NCI-H460 (cell line): ENCODE results near the gene SLC9C2. TPM values are rescaled to one million over a fixed set of nuclear protein-coding genes. Genes with fewer than 3 reads are reported as not detected.
A peak's percentile ranks its signal among the peaks of the same experiment; 100 is the strongest.
"Not testable (repeated sequence)": the region's sequence is repeated elsewhere in the genome, so short reads cannot be mapped to it uniquely, and the experiment has no call there.

Experiments
- DNase-seq: peaks from one replicate; pipeline ENCODE4 v3.0.0-alpha.2; 2016; ENCODE audit warnings: low read depth; ENCODE audit errors: extremely low read depth
- total RNA-seq: library from RNA; depleted of rRNA; stranded (reverse); fragments of >200 nt; shearing (Covaris generic); gene quantifications from 2 replicates; pipeline ENCODE4 v1.2.3, GENCODE V29; 2014

The SLC9C2 gene
- total RNA-seq, 1 experiment from 2014 or later = not detected

DNA sequence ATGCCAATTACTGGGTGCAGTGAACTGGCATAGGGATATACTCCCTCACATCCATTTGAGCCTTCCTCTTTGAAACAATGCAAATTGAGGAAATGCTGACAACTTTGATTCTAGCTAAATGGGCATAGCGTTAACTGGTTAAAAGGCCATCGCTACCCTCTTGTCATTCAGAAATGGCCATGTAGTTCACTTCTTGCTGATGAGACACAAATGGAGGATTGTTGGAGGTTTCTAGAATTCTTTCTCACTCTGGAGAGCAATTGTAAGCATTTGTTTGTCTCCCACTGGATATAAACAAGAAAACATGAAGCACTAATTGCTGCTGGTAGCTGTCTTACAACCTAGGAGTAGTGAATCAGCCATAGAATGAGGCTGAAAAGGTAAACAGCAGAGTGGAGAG lies 111.4 kb downstream of the SLC9C2 start:
- no peak for DNase-seq

- DNase-seq = no peak
Observed at GRCh38 chr1:173489929-173490328, 112.9 kb downstream of the SLC9C2 start.

- DNase-seq = no peak
Observed at GRCh38 chr1:173489149-173489600, 113.7 kb downstream of the SLC9C2 start.

- DNase-seq = no peak
Observed at GRCh38 chr1:173488001-173488400, 114.9 kb downstream of the SLC9C2 start.

- no peak for DNase-seq
Observed at GRCh38 chr1:173485401-173485800, 117.5 kb downstream of the SLC9C2 start.

DNA sequence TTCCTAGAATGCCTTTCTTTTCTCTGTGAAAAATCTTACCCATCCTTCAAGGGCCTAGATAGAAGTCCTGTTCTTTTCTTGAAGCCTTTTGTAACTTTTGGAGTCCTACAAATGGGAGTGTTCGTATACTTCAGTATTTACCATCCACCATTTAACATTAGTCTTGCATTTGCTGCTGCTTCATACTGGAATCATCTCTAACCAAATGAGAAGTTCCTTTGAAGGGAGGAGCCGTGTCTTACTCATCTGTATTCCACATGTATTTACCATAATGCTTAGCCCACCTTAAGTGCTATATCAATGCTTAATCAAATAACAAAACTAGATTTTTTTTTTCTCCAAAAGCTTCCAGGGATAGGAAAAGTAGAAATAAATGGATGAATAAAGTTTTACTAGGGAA lies 118.6 kb downstream of the SLC9C2 start:
- DNase-seq = no peak

DNA sequence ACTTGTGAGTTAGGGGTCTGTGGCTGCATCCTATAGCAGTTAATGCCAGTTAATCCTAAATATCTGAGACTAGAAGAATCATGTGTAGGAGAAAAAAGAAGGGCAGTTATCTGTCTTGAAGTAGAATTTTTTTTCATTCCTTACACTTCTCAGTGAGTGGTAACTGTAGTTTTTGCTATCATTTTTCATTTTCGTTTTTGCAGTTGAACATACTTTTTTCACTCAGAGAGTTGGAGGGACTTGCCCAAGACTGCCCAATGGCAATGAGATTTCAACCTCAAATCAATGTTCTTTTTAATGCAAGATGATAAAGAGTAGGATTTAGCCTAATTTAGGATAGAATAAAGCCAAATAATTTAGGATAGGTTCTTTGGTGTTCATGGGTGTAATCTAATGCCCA lies 120.2 kb downstream of the SLC9C2 start:
- DNase-seq = no peak

- no peak for DNase-seq
Observed at GRCh38 chr1:173481195-173481772, 121.6 kb downstream of the SLC9C2 start.

DNA sequence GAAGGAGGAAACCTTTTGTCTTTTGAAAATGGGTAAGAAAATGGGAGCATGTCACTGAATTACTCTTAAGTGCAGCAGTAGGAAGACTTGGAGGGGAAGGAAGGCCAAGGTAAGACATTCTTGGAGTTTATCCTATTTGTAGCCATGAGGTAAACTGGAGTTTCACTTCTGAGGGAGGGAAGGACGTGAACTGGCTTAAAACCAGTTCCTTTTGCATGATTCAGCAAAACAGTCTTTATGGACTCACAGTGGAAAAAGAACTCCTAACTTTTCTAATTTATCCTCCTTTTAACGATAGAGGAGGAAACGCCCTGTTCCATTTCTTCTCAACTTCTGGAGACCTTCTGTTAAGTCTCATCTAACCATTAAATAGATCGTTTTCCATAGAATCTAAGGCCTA lies 123.2 kb downstream of the SLC9C2 start:
- DNase-seq = no peak

DNA sequence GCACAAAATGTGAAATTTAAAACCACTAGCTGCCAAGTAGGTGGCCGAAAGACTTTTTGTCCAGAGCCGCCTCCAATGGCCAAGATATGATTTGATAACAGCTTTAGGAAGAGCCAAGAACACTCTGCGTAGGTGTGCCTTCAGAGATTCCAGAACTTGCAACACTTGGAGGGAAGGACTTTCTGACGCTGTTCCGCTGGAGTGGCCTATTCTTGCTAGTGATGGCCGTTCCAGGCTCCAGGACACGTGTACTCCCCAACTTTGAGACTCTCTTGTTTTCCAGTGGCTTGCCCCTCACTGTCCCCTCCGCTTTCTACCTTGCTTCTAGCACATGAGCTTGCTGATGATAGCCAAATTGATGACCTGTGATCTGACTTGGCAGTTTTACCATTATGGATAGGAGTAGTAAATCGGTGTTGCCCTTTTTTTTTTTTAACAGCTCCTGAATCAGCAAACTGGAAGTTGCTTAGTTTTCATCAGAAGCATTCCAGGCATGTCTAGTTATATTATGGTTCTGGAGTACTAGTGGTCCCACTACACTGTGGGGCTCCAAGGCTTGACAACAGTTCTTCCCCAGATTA lies 124.7 kb downstream of the SLC9C2 start:
- peak; percentile 67 for DNase-seq

- DNase-seq = no peak
Observed at GRCh38 chr1:173477286-173478093, 125.4 kb downstream of the SLC9C2 start, which contains the start of gene PRDX6. TSS of gene PRDX6 (plus strand) at chr1:173477335. CDS start at chr1:173477398, 63 bp downstream.

DNA sequence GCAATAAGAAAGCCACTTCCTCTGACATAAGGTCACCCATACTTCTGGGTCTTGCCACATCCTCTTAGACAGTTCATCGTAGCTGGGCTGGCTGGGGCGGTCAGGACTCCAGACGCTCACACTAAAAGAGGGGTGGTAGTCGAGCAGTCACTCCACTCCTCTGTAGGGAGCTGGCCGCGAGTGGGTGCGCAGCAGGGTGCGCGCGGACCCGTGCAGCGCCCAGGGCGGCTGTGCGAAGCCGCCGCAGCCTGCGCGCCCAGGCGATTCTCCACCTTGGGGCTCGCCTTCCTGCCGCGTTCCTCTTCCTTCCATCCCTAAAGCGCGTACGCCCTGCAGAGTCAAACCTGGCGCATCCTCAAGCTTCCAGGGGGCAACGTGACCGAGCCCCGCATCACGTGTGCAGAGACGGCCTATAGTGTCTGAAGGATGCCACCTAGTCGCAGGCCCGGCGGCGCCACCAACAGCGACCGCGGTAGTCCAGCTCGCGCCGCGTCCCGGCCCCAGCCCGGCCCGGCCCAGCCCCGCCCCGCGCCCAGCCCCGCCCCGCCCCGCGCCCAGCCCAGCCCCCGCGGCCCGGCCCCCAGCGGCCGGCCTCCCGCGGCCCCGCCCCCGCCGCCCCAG lies 126.1 kb downstream of the SLC9C2 start:
- DNase-seq = peak; percentile 92

GRCh38 chr1:173476197-173476664 lies 126.6 kb downstream of the SLC9C2 start:
- DNase-seq = no peak

DNA sequence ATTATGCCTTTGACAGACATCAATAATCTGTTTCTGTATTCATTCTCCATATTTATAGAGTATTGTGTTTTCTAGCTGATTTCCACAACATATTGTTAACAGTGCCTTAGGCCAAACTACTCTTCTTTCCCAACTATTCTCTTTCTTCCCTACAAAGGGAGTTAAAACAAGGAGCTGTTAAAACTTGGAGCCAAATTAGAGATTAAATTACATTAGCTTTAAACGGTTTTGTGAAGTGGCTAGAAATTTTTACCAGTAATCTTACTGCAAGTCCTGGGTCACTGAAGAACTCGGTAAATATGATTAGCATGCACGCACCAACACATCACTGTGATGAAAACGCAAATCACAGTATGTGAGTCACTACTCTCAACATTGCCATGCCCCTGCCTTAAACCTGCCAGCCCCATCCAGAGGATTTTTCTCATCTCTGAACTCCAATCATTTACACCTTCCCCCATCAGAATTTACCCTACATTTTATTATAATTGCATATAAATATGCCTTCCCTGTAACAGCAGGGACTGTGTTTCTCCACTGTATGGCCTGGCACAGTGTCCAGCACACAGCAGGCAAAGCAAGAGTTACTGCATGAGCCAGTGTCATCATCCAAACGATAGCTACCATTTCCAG lies 127.2 kb downstream of the SLC9C2 start:
- DNase-seq = peak; percentile 75

- not testable (repeated sequence) for DNase-seq
Observed at GRCh38 chr1:173474780-173475421, 128.0 kb downstream of the SLC9C2 start.

DNA sequence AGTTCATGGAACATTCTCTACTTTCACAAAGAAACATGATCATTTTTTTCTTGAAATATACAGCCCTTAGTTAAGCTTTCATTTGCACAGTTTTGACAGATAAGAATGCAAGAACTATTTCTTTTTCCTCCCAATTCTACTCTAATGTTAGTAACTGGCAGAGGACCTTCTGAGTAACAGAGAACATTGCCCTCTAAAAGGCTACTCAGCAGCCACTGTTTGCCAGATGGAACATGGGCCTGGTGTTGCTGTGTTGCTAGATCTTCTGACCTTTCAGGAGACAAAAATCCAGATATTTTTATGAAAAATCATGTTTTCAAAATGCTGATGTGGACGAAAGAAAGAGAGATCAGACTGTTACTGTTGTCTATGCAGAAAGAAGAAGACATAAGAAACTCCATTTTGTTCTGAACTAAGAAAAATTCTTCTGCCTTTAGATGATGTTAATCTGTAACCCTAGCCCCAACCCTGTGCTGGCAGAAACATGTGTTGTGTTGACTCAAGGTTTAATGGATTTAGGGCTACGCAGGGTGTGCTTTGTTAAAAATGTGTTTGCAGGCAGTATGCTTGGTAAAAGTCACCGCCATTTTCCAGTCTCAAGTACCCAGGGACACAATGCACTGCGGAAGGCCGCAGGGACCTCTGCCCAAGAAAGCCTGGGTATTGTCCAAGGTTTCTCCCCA lies 128.6 kb downstream of the SLC9C2 start:
- DNase-seq = no peak

- DNase-seq = no peak
Observed at GRCh38 chr1:173473599-173474011, 129.3 kb downstream of the SLC9C2 start.

DNA sequence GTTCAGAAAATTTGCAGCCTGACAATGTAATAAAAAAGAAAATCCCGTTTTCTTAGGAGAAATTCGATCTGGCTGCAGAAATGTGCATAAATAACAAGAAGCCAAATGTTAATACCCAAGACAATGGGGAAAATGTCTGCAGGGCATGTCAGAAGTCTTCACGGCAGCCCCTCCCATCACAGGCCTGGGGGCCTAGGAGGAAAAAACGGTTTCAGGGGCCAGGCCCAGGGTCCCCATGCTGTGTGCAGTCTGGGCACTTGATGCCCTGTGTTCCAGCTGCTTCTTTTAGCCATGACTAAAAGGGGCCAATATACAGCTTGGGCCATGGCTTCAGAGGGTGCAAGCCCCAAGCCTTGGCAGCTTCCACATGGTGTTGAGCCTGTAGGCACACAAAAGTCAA lies 132.3 kb downstream of the SLC9C2 start:
- DNase-seq = no peak

GRCh38 chr1:173469656-173470055 lies 133.2 kb downstream of the SLC9C2 start:
- DNase-seq = no peak

GRCh38 chr1:173467426-173467825 lies 135.4 kb downstream of the SLC9C2 start:
- DNase-seq = no peak
